Mesenchymal stem cell (in vitro differentiated cells and primary cell): ENCODE results near the gene OR6M1.

Experiments
- DNase-seq: peaks from one replicate; pipeline ENCODE4 v3.0.0-alpha.2; 2013
- H2AFZ ChIP-seq: one replicate; pipeline ENCODE4 v1.6.1; 2013; ENCODE audit warnings: low read depth, mild to moderate bottlenecking, control low read depth, inconsistent platforms, low read length, moderate library complexity
- H2AK5ac ChIP-seq: 2 replicates; pipeline ENCODE4 v1.6.1; 2013; ENCODE audit warnings: low read length, moderate library complexity, mild to moderate bottlenecking, inconsistent platforms; ENCODE audit not compliant: severe bottlenecking
- H2BK120ac ChIP-seq: one replicate; pipeline ENCODE4 v1.6.1; 2013; ENCODE audit warnings: low read depth, mild to moderate bottlenecking, inconsistent platforms, low read length, moderate library complexity
- H2BK12ac ChIP-seq, 2 experiments: one replicate each; pipeline ENCODE4 v1.6.1; 2013; ENCODE audit warnings: inconsistent platforms in 2 of 2, low read length in 2 of 2, mild to moderate bottlenecking in 2 of 2, moderate library complexity in 2 of 2, control low read depth in 1 of 2
- H2BK15ac ChIP-seq: one replicate; pipeline ENCODE4 v1.6.1; 2013; ENCODE audit warnings: mild to moderate bottlenecking, low read depth, inconsistent platforms; ENCODE audit not compliant: poor library complexity, severe bottlenecking
- H2BK5ac ChIP-seq: 2 replicates; pipeline ENCODE4 v1.6.1; 2013; ENCODE audit warnings: low read depth, mild to moderate bottlenecking, low read length, control low read depth, inconsistent platforms; ENCODE audit not compliant: poor library complexity, severe bottlenecking
- H3K14ac ChIP-seq, 2 experiments: one replicate each; pipeline ENCODE4 v1.6.1; 2013; ENCODE audit warnings: inconsistent platforms in 2 of 2, low read length in 2 of 2, control low read depth in 1 of 2, mild to moderate bottlenecking in 1 of 2, moderate library complexity in 1 of 2
- H3K18ac ChIP-seq, 2 experiments: one replicate each; pipeline ENCODE4 v1.6.1; 2013; ENCODE audit warnings: inconsistent platforms in 2 of 2, low read length in 2 of 2, control low read depth in 1 of 2, low read depth in 1 of 2, mild to moderate bottlenecking in 1 of 2
- H3K23ac ChIP-seq, 2 experiments: one replicate each; pipeline ENCODE4 v1.6.1; 2013; ENCODE audit warnings: inconsistent platforms in 2 of 2, low read length in 2 of 2, mild to moderate bottlenecking in 2 of 2, moderate library complexity in 2 of 2, control low read depth in 1 of 2
- H3K27ac ChIP-seq: 2 replicates; pipeline ENCODE4 v1.5.1; 2013; ENCODE audit warnings: mild to moderate bottlenecking, moderate library complexity, low read length, control low read depth, inconsistent platforms; ENCODE audit not compliant: poor library complexity, severe bottlenecking
- H3K27me3 ChIP-seq, 2 experiments: 2 replicates each; pipeline versions ENCODE4 v1.6.1 to v1.7.0; 2013; ENCODE audit warnings: low read length in 2 of 2, mild to moderate bottlenecking in 2 of 2, moderate library complexity in 2 of 2, control low read depth in 1 of 2, inconsistent platforms in 1 of 2; ENCODE audit not compliant: control insufficient read depth in 1 of 2, insufficient read depth in 1 of 2
- H3K36me3 ChIP-seq, 2 experiments: 2 replicates each; pipeline versions ENCODE4 v1.6.1 to v1.7.0; 2013; ENCODE audit warnings: low read length in 2 of 2, control low read depth in 1 of 2, inconsistent platforms in 1 of 2, low read depth in 1 of 2, mild to moderate bottlenecking in 1 of 2; ENCODE audit not compliant: insufficient read depth in 2 of 2, control insufficient read depth in 1 of 2
- H3K4ac ChIP-seq, 2 experiments: one replicate each; pipeline ENCODE4 v1.6.1; 2013; ENCODE audit warnings: inconsistent platforms in 2 of 2, low read length in 2 of 2, mild to moderate bottlenecking in 2 of 2, moderate library complexity in 2 of 2, control low read depth in 1 of 2, low read depth in 1 of 2
- H3K4me1 ChIP-seq: 2 replicates; pipeline ENCODE4 v1.6.1; 2013; ENCODE audit warnings: low read depth, low read length, control low read depth; ENCODE audit not compliant: control insufficient read depth, insufficient read depth
- H3K4me2 ChIP-seq: 2 replicates; pipeline ENCODE4 v1.6.1; 2013; ENCODE audit warnings: low read length, mild to moderate bottlenecking, inconsistent platforms; ENCODE audit not compliant: poor library complexity, severe bottlenecking
- H3K4me3 ChIP-seq, 2 experiments: 2 replicates each; pipeline versions ENCODE4 v1.5.1 to v1.7.0; 2013; ENCODE audit warnings: low read length in 2 of 2, mild to moderate bottlenecking in 2 of 2, control low read depth in 1 of 2, low read depth in 1 of 2; ENCODE audit not compliant: insufficient read depth in 1 of 2
- H3K79me1 ChIP-seq: replicated peaks from 2 replicates; pipeline ENCODE4 v1.6.1; 2013; ENCODE audit warnings: mild to moderate bottlenecking, control low read depth, low read length, inconsistent platforms; ENCODE audit not compliant: poor library complexity, severe bottlenecking
- H3K9ac ChIP-seq: 2 replicates; pipeline ENCODE4 v1.7.0; 2013; ENCODE audit warnings: mild to moderate bottlenecking, low read length, moderate library complexity
- H3K9me3 ChIP-seq: 2 replicates; pipeline ENCODE4 v1.7.0; 2013; ENCODE audit warnings: mild to moderate bottlenecking, low read length; ENCODE audit not compliant: control insufficient read depth
- H4K8ac ChIP-seq: one replicate; pipeline ENCODE4 v1.6.1; 2013; ENCODE audit warnings: inconsistent platforms, mild to moderate bottlenecking, low read length, moderate library complexity
- H4K91ac ChIP-seq: one replicate; pipeline ENCODE4 v1.6.1; 2013; ENCODE audit warnings: mild to moderate bottlenecking, low read length, inconsistent platforms
- WGBS: methylation state at CpG from one replicate; pipeline ENCODE4 v1.1.7; 2013; ENCODE audit warnings: mixed read lengths; 5-methylcytosine and 5-hydroxymethylcytosine counted together

OR6M1 gene

DNA sequence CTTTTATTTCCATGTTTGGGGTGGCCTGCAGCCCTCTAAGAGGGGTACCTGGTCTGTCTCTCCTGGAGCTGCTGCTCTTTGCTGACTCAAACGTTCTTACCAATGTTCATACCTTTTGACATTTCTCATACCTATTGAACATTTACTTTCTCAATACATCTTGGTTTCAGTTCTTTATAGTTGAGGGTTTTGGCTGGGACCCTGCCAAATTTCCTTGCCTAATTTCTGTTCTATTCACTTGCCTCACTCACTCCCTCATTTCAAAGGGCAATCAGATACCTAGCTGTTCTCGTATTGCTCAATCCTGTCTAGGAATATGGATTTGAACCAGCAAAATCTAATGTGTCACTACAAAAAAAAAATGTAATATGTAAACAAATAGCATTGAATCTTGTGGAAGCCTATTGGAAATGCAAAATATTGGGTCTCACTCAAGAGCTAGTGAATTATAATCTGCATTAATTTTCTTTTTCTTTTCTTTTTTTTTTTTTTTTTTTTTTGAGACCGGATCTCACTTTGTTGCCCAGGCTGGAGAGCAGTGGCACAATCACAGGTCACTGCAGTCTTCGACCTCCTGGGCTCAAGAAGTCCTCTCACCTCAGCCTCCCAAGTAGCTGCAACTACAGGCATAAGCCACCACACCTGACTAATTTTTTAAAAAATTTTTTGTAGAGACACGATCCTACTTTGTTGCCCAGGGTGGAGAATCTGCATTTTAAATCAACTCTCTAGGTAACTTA lies 7.5 kb downstream of the OR6M1 start:
- H2BK12ac ChIP-seq: no peak overlapping the region
- no peak for DNase-seq
- no peak overlapping the region for H3K4me3 ChIP-seq
- no peak overlapping the region for H3K18ac ChIP-seq
- no peaks in the 10 kb centered on the region for H3K4me1 ChIP-seq
- 72% methylated on average over 3 of the region's 5 CpGs for WGBS
- H3K36me3 ChIP-seq: no peaks in the 10 kb centered on the region
- H3K4me2 ChIP-seq: no peak overlapping the region
- H3K4ac ChIP-seq: no peak overlapping the region
- H2BK5ac ChIP-seq: no peak overlapping the region
- no peak overlapping the region for H2BK120ac ChIP-seq
- no peak overlapping the region for H3K23ac ChIP-seq
- H3K27ac ChIP-seq: no peak overlapping the region
- no peak overlapping the region for H2AFZ ChIP-seq
- H4K91ac ChIP-seq: no peak overlapping the region
- H2BK15ac ChIP-seq: no peak overlapping the region
- no peaks in the 10 kb centered on the region for H3K27me3 ChIP-seq
- H3K79me1 ChIP-seq: no peaks in the 10 kb centered on the region
- no peaks in the 10 kb centered on the region for H3K9me3 ChIP-seq
- no peak overlapping the region for H4K8ac ChIP-seq
- H2AK5ac ChIP-seq: no peak overlapping the region
- H3K9ac ChIP-seq: no peak overlapping the region
- H3K14ac ChIP-seq: no peak overlapping the region

DNA sequence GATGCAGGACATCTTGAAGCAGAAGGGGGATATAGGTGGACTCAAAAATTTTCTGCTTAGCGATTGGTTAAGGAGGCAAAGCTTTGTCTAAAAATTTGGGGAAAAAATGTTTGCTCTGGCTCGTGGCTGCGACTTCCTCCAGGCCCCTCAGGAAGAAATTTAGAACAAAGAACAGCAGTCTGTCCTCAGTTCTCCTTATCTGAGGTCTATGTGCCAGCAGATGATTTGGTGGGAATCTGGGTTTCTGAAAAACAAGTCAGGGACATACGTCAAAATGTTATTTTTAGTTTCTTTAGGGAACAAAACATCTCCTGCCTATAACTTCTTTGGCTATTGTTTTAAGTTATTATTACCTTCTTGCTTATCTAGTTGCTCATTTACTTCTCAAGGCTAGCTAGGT lies 8.1 kb downstream of the OR6M1 start:
- Histone ChIP-seq H2BK12ac (no peak overlapping the region), H2BK15ac (no peak overlapping the region)
- WGBS: 73% methylated on average over 3 of the region's 4 CpGs

DNA sequence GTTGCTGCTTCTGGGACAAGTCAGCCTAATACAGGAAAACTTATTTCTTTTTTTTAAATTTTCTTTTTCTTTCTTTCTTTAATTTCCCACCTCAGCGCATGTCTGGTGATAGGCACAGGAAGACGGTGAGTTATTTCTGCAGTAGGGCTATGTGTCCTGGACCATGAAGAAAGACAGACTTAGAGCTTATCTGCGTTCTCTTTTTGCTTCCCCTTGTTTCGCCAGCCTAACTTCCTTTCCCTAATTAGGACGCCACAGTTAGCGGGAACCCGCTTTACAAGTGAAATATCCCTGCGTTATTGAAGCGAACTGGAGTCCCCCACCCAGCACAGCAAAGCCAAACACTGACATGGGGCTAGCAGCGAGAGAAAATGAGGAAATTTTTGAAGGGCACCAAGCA lies 8.6 kb downstream of the OR6M1 start:
- no peak overlapping the region for H2BK120ac ChIP-seq
- DNase-seq: no peak
- no peak overlapping the region for H4K8ac ChIP-seq
- no peak overlapping the region for H2BK15ac ChIP-seq
- no peak overlapping the region for H3K4me3 ChIP-seq
- no peak overlapping the region for H2AK5ac ChIP-seq
- no peak overlapping the region for H3K27ac ChIP-seq
- 44% methylated on average over 10 of the region's 10 CpGs for WGBS
- no peak overlapping the region for H3K23ac ChIP-seq
- H4K91ac ChIP-seq: no peak overlapping the region
- no peaks in the 10 kb centered on the region for H3K4me1 ChIP-seq
- no peak overlapping the region for H3K14ac ChIP-seq
- H3K4me2 ChIP-seq: no peak overlapping the region
- no peaks in the 10 kb centered on the region for H3K36me3 ChIP-seq
- no peak overlapping the region for H3K4ac ChIP-seq
- no peak overlapping the region for H2BK12ac ChIP-seq
- no peak overlapping the region for H2BK5ac ChIP-seq
- H3K9me3 ChIP-seq: peaks cover 5% of the 10 kb centered on the region
- H3K27me3 ChIP-seq: no peaks in the 10 kb centered on the region
- H3K18ac ChIP-seq: no peak overlapping the region
- H3K9ac ChIP-seq: no peak overlapping the region
- H3K79me1 ChIP-seq: no peaks in the 10 kb centered on the region
- no peak overlapping the region for H2AFZ ChIP-seq

More for the DNA sequence above, 8.1 kb downstream of the OR6M1 start:
- H3K4ac ChIP-seq: no peak overlapping the region
- H3K4me3 ChIP-seq: no peak overlapping the region
- H3K36me3 ChIP-seq: no peaks in the 10 kb centered on the region
- H3K4me2 ChIP-seq: no peak overlapping the region
- no peak overlapping the region for H2AFZ ChIP-seq
- no peaks in the 10 kb centered on the region for H3K79me1 ChIP-seq
- H4K91ac ChIP-seq: no peak overlapping the region
- no peak overlapping the region for H2BK120ac ChIP-seq
- no peak overlapping the region for H3K18ac ChIP-seq
- no peaks in the 10 kb centered on the region for H3K4me1 ChIP-seq
- H4K8ac ChIP-seq: no peak overlapping the region
- H2AK5ac ChIP-seq: no peak overlapping the region
- no peak overlapping the region for H3K27ac ChIP-seq
- H3K9ac ChIP-seq: no peak overlapping the region
- no peaks in the 10 kb centered on the region for H3K27me3 ChIP-seq
- DNase-seq: no peak
- H3K9me3 ChIP-seq: no peaks in the 10 kb centered on the region
- H3K14ac ChIP-seq: no peak overlapping the region
- H2BK5ac ChIP-seq: no peak overlapping the region
- no peak overlapping the region for H3K23ac ChIP-seq

DNA sequence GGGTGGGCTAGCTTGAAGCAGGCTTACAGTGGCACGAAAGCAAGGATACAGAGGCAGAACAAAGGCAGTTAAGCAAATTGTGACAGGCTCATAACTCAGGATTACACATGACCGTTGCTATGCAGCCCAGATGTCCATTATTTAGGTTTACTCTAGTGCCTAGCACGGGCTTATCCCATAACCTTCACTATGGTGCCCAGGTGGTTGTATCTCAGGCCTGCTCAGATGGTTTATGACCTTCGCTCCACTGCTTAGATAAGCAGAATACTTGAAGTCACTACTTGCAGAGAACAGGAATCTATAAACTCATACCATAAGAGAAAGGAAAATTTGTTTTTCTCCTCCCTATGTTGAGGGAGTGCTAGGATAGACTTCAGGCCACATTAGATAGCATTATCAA lies 9.0 kb downstream of the OR6M1 start:
- no peak overlapping the region for H3K9ac ChIP-seq
- 32% methylated on average over 3 of the region's 4 CpGs for WGBS
- no peak overlapping the region for H3K27ac ChIP-seq
- H2AK5ac ChIP-seq: no peak overlapping the region
- H3K4ac ChIP-seq: no peak overlapping the region
- H2BK120ac ChIP-seq: no peak overlapping the region
- no peak overlapping the region for H4K91ac ChIP-seq
- DNase-seq: no peak
- H2BK15ac ChIP-seq: no peak overlapping the region
- H3K36me3 ChIP-seq: no peaks in the 10 kb centered on the region
- no peak overlapping the region for H3K4me2 ChIP-seq
- H3K79me1 ChIP-seq: no peaks in the 10 kb centered on the region
- no peaks in the 10 kb centered on the region for H3K4me1 ChIP-seq
- no peak overlapping the region for H2BK5ac ChIP-seq
- H2BK12ac ChIP-seq: no peak overlapping the region
- no peak overlapping the region for H3K18ac ChIP-seq
- no peaks in the 10 kb centered on the region for H3K27me3 ChIP-seq
- no peak overlapping the region for H3K4me3 ChIP-seq
- no peak overlapping the region for H3K14ac ChIP-seq
- no peak overlapping the region for H2AFZ ChIP-seq
- no peak overlapping the region for H4K8ac ChIP-seq
- H3K23ac ChIP-seq: no peak overlapping the region
- H3K9me3 ChIP-seq: peaks cover 6% of the 10 kb centered on the region
